ENCODE data around the gene ATP8A2. TPM values are rescaled to one million over a fixed set of nuclear protein-coding genes. Genes with fewer than 3 reads are reported as not detected.
"Not testable (repeated sequence)": the region's sequence is repeated elsewhere in the genome, so short reads cannot be mapped to it uniquely, and the experiment has no call there.

The ATP8A2 gene
- total RNA-seq, 1 donor from 2014 or later, result 0.27 TPM

- Histone ChIP-seq H3K27me3 (ENCODE audit: low read depth) (peaks cover 50% of the 10 kb centered on the region), H3K27ac (replicated peaks) (no peak overlapping the region), H3K36me3 (no peaks in the 10 kb centered on the region), H3K4me3 (no peak overlapping the region), H3K9me3 (replicated peaks) (no peaks in the 10 kb centered on the region), H3K4me1 (no peaks in the 10 kb centered on the region)
- no peak for TF ChIP-seq CTCF (IDR thresholded peaks at IDR 0.05; ENCODE audit: borderline replicate concordance)
- intact Hi-C loops (cut with micrococcal nuclease), result no loop called here
- DNase-seq, result no peak
Measured at GRCh38 chr13:26067601-26068000, 695.8 kb downstream of the ATP8A2 start.

- H3K27me3 ChIP-seq (ENCODE audit: low read depth), result peaks cover 50% of the 10 kb centered on the region
- H3K27ac ChIP-seq (replicated peaks); H3K36me3 ChIP-seq; H3K9me3 ChIP-seq (replicated peaks); H3K4me3 ChIP-seq; H3K4me1 ChIP-seq; DNase-seq; intact Hi-C loops (cut with micrococcal nuclease): not testable (repeated sequence)
Measured at GRCh38 chr13:26068372-26068771, 696.6 kb downstream of the ATP8A2 start.

GRCh38 chr13:26069642-26070041, 697.9 kb downstream of the ATP8A2 start:
- H3K27me3 ChIP-seq (ENCODE audit: low read depth), result peaks cover 56% of the 10 kb centered on the region
- H3K4me3 ChIP-seq; H3K4me1 ChIP-seq; DNase-seq; H3K27ac ChIP-seq (replicated peaks); H3K9me3 ChIP-seq (replicated peaks); H3K36me3 ChIP-seq: not testable (repeated sequence)
- intact Hi-C loops (cut with micrococcal nuclease), result loop anchor here (5.0 kb wide), 1 partner anchor 497 kb away; no protein-coding TSS in a partner anchor

- intact Hi-C loops (cut with micrococcal nuclease), result loop anchor here (5.0 kb wide), 1 partner anchor 499 kb away; no protein-coding TSS in a partner anchor
- H3K9me3 ChIP-seq (replicated peaks), result no peaks in the 10 kb centered on the region
- H3K27me3 ChIP-seq (ENCODE audit: low read depth), result peaks cover 67% of the 10 kb centered on the region
- no peak overlapping the region for H3K27ac ChIP-seq (replicated peaks)
- no peak for TF ChIP-seq CTCF (IDR thresholded peaks at IDR 0.05; ENCODE audit: borderline replicate concordance)
- H3K4me3 ChIP-seq, result no peak overlapping the region
- no peaks in the 10 kb centered on the region for H3K4me1 ChIP-seq
- DNase-seq, result no peak
- H3K36me3 ChIP-seq, result no peaks in the 10 kb centered on the region
Measured at GRCh38 chr13:26071691-26072090, 699.9 kb downstream of the ATP8A2 start.

GRCh38 chr13:26072335-26072734, 700.6 kb downstream of the ATP8A2 start:
- H3K27ac ChIP-seq (replicated peaks); DNase-seq; H3K9me3 ChIP-seq (replicated peaks); H3K4me3 ChIP-seq; H3K36me3 ChIP-seq; H3K4me1 ChIP-seq: not testable (repeated sequence)
- peaks cover 66% of the 10 kb centered on the region for H3K27me3 ChIP-seq (ENCODE audit: low read depth)
- intact Hi-C loops (cut with micrococcal nuclease), result loop anchor here (5.0 kb wide), 1 partner anchor 500 kb away; no protein-coding TSS in a partner anchor

GRCh38 chr13:26074706-26075105, 702.9 kb downstream of the ATP8A2 start:
- intact Hi-C loops (cut with micrococcal nuclease), result loop anchor here (5.0 kb wide), 1 partner anchor 502 kb away; no protein-coding TSS in a partner anchor
- Histone ChIP-seq H3K27ac (replicated peaks) (no peak overlapping the region), H3K4me3 (no peak overlapping the region), H3K4me1 (no peaks in the 10 kb centered on the region), H3K36me3 (no peaks in the 10 kb centered on the region), H3K27me3 (ENCODE audit: low read depth) (peaks cover 60% of the 10 kb centered on the region), H3K9me3 (replicated peaks) (no peaks in the 10 kb centered on the region)
- no peak for DNase-seq
- TF ChIP-seq CTCF (IDR thresholded peaks at IDR 0.05; ENCODE audit: borderline replicate concordance), result no peak

Other genes with a start within 250 kb of the ATP8A2 start
- not detected for gene AMER2, start 199.7 kb upstream of the ATP8A2 start, total RNA-seq
- gene MTMR6, start 84.5 kb upstream of the ATP8A2 start, total RNA-seq, result 17.4 TPM
- 22.8 TPM for gene NUP58, start 70.3 kb upstream of the ATP8A2 start, total RNA-seq

Data from left ventricle myocardium inferior (tissue), 1 donor.